HG03066 (cell line): ENCODE data around the gene PDZD7.
"Not testable (repeated sequence)": the region's sequence is repeated elsewhere in the genome, so short reads cannot be mapped to it uniquely, and the experiment has no call there.

ENCODE experiments used
- ATAC-seq: cut with Tn5 transposase; IDR thresholded peaks from one replicate; pipeline ENCODE4 v1.9.1; 2021; ENCODE audit warnings: low read depth; ENCODE audit not compliant: unreplicated experiment

The PDZD7 gene

GRCh38 chr10:101041252-101041761 is 10.4 kb upstream of the PDZD7 start:
- peak; percentile 48 for ATAC-seq

- ATAC-seq, result no peak
Observed at GRCh38 chr10:101040851-101041250, 9.9 kb upstream of the PDZD7 start.

GRCh38 chr10:101040061-101040460 is 9.1 kb upstream of the PDZD7 start:
- no peak for ATAC-seq

- no peak for ATAC-seq
Observed at GRCh38 chr10:101038484-101038883, 7.6 kb upstream of the PDZD7 start.

- no peak for ATAC-seq
Observed at GRCh38 chr10:101036726-101037125, 5.8 kb upstream of the PDZD7 start.

- no peak for ATAC-seq
Observed at GRCh38 chr10:101035916-101036702, 5.2 kb upstream of the PDZD7 start.

GRCh38 chr10:101035314-101035713 is 4.4 kb upstream of the PDZD7 start:
- ATAC-seq, result no peak

GRCh38 chr10:101034404-101034803 is 3.5 kb upstream of the PDZD7 start:
- not testable (repeated sequence) for ATAC-seq

- ATAC-seq, result no peak
Observed at GRCh38 chr10:101033276-101033675, 2.3 kb upstream of the PDZD7 start.

GRCh38 chr10:101032637-101033224 is 1.8 kb upstream of the PDZD7 start:
- no peak for ATAC-seq

GRCh38 chr10:101031796-101032636 is 1.1 kb upstream of the PDZD7 start:
- ATAC-seq, result peak; percentile 44

- ATAC-seq, result no peak
Observed at GRCh38 chr10:101030496-101031127, 317 bp downstream of the PDZD7 start.

GRCh38 chr10:101029520-101030295 is 1.2 kb downstream of the PDZD7 start:
- ATAC-seq, result no peak

GRCh38 chr10:101028446-101029337 is 2.2 kb downstream of the PDZD7 start:
- ATAC-seq, result no peak

GRCh38 chr10:101027106-101027720 is 3.7 kb downstream of the PDZD7 start:
- no peak for ATAC-seq

- no peak for ATAC-seq
Observed at GRCh38 chr10:101022967-101023705, 7.8 kb downstream of the PDZD7 start.

GRCh38 chr10:101021692-101022251 is 9.2 kb downstream of the PDZD7 start:
- no peak for ATAC-seq
